ENCODE measurements around the gene WDR31.
A peak's percentile ranks its signal among the peaks of the same experiment; 100 is the strongest.
"Not testable (repeated sequence)": the region's sequence is repeated elsewhere in the genome, so short reads cannot be mapped to it uniquely, and the experiment has no call there.

Gene WDR31

DNA sequence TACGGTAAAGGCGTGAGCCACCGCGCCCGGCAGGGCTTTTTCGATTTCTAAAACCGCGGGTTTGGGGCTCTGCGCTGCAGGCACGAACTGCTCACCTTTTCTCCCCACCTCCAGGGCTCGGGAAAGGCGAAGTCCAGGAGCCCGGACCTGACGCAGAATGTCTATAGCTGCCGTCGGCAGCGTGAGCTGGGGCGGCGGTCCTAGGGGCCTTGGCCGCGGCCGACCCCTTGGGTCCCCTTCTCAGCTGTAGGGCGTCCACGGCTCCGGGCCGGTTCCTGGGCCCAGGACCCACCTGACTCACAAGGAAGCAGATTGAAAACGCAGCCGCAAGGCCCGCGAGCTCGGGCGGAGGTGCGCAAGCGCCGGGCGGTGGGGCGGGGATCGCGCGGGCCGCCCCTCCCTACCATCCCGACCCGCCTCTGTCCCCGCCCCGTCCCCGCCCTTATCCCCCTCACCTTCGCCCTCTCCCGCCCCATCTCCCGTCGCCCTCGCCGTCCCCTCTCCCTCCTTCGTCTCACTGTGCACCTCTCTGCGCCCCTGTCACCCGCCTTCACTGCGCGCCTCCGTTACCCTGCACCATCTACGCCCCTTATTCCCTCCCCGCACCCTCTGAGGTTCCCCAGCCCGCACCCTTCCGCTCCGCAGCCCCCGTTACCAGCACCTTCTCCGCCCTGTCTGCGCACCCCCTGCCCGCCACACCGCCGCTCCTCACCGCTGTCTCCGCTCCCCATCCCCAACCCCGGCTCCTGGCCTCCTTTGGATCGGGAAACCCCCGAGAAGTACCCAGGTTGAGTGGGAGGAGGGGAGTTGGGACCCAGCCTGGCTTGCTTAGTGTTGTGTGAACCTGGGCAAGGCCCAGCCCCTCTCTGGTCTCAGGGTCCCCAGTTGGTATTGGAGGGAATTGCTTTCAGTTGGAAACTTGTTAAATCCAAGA lies 36.8 kb upstream of the WDR31 start, which contains the start of gene HDHD3:
TSS of gene HDHD3 (minus strand) at position 353 of the 934 bp plus-strand sequence. CDS start 2,632 bp downstream, outside the sequence.
- Histone ChIP-seq H3K36me3 (ENCODE audit: control insufficient read depth, low read depth, low read length) (no peaks in the 10 kb centered on the region), H3K27ac (ENCODE audit: low read length) (no peak within 1 kb of the TSS), H3K4me1 (ENCODE audit: control insufficient read depth, low read depth, low read length) (no peaks in the 10 kb centered on the region), H3K27me3 (ENCODE audit: control insufficient read depth, insufficient read depth, low read length) (no peaks in the 10 kb centered on the region), H3K4me3 (ENCODE audit: low read length) (peak within 1 kb of the TSS; percentile 80), H3K9ac (ENCODE audit: low read length) (peak within 1 kb of the TSS; percentile 70), H3K9me3 (ENCODE audit: control insufficient read depth, low read depth, low read length) (no peaks in the 10 kb centered on the region)

DNA sequence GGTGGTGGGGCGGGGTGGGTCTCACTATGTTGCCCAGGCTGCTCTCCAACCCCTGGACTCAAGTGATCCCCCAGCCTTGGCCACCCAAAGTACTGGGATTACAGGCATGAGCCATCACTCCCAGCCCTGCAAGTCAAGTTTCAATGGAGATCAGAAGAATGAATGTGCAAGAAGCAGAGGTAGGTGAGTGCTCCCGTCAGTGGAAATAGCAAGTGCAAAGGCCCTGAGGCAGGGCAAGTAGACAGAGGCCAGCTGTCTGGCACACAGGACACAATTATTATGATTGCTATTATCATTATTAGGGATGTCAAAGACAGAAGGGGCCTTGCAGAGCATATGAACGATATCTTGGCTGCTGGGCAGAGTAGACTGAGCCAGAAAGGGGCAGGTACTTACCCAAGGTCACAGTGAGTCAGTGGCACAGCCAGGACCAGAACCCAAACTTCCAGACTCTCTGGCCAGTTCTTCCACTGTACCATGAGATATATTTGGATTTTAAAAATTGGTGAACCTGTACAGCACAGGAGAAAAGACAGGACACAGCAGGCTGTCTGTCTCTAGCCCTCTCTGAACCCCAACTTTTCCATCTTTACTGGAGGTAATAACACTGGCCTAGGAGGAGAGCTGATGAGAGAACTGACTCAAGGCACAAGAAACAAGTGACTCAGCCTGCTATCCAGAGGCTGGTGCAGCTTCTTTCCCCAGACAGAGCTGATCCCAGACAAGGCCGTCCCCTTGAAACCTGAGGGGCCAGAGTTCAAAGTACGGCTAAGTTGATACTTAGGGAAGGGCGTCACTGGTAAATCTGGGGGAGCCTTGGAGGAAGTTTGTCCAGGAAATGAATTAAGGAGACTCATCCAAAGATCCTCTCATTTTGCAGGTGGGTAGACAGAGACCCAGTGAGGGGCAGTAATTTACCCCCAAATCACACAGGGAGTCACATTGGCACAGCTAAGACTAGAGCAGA lies 35.3 kb upstream of the WDR31 start:
- Histone ChIP-seq H3K4me3 (ENCODE audit: low read length) (no peak overlapping the region), H3K27ac (ENCODE audit: low read length) (no peak overlapping the region), H3K27me3 (ENCODE audit: control insufficient read depth, insufficient read depth, low read length) (no peaks in the 10 kb centered on the region), H3K4me1 (ENCODE audit: control insufficient read depth, low read depth, low read length) (no peaks in the 10 kb centered on the region), H3K36me3 (ENCODE audit: control insufficient read depth, low read depth, low read length) (no peaks in the 10 kb centered on the region), H3K9ac (ENCODE audit: low read length) (no peak overlapping the region), H3K9me3 (ENCODE audit: control insufficient read depth, low read depth, low read length) (no peaks in the 10 kb centered on the region)

DNA sequence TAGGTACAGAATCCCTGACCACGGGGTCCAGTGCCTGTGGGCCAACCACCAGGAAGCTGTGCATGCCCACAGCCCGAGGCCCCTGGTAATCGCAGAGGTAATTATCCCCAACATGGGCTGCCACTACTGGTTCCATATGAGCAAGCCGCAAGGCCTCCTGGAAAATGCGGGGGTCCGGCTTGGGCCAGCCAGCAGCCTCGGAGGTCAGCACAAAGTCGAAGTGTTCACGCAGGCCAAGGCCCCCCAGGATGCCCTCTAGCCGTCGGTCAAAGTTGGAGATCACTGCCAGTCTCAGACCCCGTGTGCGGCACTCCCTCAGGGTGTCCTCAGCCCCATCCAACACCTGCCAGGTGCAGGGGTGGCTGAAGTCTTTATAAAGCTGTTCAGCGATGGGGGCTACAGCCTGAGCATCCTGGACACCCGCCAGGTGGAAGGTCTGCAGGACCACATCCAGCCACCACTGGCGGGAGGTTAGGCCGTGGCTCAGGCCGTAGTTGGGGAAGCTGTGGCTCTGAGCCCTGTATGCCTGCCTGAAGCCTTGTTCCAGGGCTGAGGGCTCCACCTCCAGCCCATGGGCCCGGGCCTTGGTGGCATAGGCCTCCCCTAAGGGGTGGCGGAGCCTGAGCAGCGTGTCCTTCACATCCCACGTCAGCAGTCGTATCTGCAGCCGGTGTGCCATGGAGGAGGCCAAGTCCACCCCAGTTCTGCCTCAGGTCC lies 33.8 kb upstream of the WDR31 start:
- no peaks in the 10 kb centered on the region for H3K27me3 ChIP-seq (ENCODE audit: control insufficient read depth, insufficient read depth, low read length)
- no peaks in the 10 kb centered on the region for H3K4me1 ChIP-seq (ENCODE audit: control insufficient read depth, low read depth, low read length)
- H3K9ac ChIP-seq (ENCODE audit: low read length): no peak overlapping the region
- no peak overlapping the region for H3K4me3 ChIP-seq (ENCODE audit: low read length)
- no peaks in the 10 kb centered on the region for H3K36me3 ChIP-seq (ENCODE audit: control insufficient read depth, low read depth, low read length)
- no peak overlapping the region for H3K27ac ChIP-seq (ENCODE audit: low read length)
- no peaks in the 10 kb centered on the region for H3K9me3 ChIP-seq (ENCODE audit: control insufficient read depth, low read depth, low read length)

DNA sequence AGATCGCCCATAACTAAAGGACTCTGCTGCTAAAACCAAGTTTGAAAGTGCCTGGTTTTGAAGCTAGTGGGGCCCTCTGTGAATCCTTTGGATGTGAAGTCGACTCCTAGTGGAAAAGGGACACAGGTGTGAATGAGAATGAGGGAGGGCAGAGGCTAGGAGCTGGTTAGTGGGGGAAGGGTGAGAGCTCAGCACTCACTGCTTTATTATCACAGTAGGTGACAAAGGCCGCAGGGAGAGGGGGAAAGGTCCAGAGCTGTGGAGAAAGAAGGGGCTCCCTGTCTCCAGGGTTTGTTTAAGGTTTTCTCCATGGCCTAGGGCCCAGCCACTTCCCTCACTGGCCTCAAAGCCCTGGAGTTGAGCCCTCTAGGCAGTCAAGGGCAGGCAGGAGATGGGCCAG lies 33.2 kb upstream of the WDR31 start:
- no peaks in the 10 kb centered on the region for H3K27me3 ChIP-seq (ENCODE audit: control insufficient read depth, insufficient read depth, low read length)
- H3K4me1 ChIP-seq (ENCODE audit: control insufficient read depth, low read depth, low read length): no peaks in the 10 kb centered on the region
- no peak overlapping the region for H3K9ac ChIP-seq (ENCODE audit: low read length)
- H3K36me3 ChIP-seq (ENCODE audit: control insufficient read depth, low read depth, low read length): no peaks in the 10 kb centered on the region
- H3K9me3 ChIP-seq (ENCODE audit: control insufficient read depth, low read depth, low read length): no peaks in the 10 kb centered on the region
- H3K27ac ChIP-seq (ENCODE audit: low read length): no peak overlapping the region
- no peak overlapping the region for H3K4me3 ChIP-seq (ENCODE audit: low read length)

DNA sequence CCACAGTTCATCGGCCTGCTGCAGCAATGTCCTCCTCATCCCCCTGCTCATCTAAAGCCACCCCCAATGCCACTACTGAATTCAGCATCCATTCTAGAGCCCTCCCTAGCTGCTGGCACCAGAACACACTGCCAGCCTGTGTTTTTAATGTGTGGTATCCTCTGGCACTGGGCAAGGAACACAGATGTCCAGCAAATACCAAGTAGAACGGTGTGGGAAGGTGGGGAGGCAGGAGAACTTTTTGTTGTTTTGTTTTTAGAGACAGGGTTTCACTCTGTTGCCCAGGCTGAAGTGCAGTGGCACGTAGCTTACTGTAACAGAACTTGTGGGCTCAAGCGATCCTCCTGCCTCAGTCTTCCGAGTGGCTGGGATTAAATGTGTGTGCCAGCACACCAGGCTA lies 32.0 kb upstream of the WDR31 start:
- no peaks in the 10 kb centered on the region for H3K27me3 ChIP-seq (ENCODE audit: control insufficient read depth, insufficient read depth, low read length)

DNA sequence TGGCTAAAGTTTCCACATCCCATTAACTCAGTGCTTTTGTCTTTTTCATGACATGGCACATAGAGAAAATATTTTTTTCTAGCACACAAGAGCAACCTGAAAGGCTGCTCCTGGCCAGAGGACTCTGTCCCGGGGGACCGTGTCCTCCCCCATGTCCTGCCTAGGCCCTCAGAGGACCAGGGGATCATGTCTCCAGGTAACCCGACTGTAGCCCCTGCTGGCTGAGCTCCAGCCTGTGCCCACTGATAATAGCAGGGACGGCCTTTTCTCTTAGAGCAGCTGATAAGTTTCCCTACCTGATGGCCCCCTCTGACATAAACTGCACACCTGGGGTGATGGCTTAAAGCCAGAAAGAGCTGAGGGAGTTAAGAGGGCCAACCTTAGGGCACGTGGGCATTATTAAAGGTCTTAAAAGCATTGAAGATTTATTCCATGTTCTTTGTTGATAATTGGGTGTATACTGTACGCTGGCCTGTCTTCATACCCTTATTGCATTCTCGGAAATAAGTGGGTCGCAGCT lies 30.8 kb upstream of the WDR31 start:
- Histone ChIP-seq H3K27me3 (ENCODE audit: control insufficient read depth, insufficient read depth, low read length) (no peaks in the 10 kb centered on the region), H3K9me3 (ENCODE audit: control insufficient read depth, low read depth, low read length) (no peaks in the 10 kb centered on the region), H3K36me3 (ENCODE audit: control insufficient read depth, low read depth, low read length) (no peaks in the 10 kb centered on the region), H3K4me1 (ENCODE audit: control insufficient read depth, low read depth, low read length) (no peaks in the 10 kb centered on the region), H3K9ac (ENCODE audit: low read length) (no peak overlapping the region), H3K4me3 (ENCODE audit: low read length) (no peak overlapping the region), H3K27ac (ENCODE audit: low read length) (no peak overlapping the region)

More for the DNA sequence above, 32.0 kb upstream of the WDR31 start:
- Histone ChIP-seq H3K4me3 (ENCODE audit: low read length) (no peak overlapping the region), H3K9ac (ENCODE audit: low read length) (no peak overlapping the region), H3K9me3 (ENCODE audit: control insufficient read depth, low read depth, low read length) (no peaks in the 10 kb centered on the region), H3K36me3 (ENCODE audit: control insufficient read depth, low read depth, low read length) (no peaks in the 10 kb centered on the region), H3K27ac (ENCODE audit: low read length) (no peak overlapping the region), H3K4me1 (ENCODE audit: control insufficient read depth, low read depth, low read length) (no peaks in the 10 kb centered on the region)

DNA sequence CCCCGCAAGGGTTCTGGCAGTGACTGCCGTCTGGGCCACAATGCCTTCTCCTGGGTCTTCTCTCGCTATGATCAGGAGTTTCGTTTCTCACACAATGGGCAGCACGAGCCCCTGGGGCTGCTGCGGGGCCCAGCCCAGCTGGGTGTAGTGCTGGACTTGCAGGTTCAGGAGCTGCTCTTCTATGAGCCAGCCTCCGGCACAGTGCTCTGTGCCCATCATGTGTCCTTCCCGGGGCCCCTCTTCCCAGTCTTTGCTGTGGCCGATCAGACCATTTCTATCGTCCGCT lies 29.7 kb upstream of the WDR31 start:
- Histone ChIP-seq H3K27me3 (ENCODE audit: control insufficient read depth, insufficient read depth, low read length) (no peaks in the 10 kb centered on the region), H3K4me3 (ENCODE audit: low read length) (no peak overlapping the region), H3K4me1 (ENCODE audit: control insufficient read depth, low read depth, low read length) (no peaks in the 10 kb centered on the region), H3K9ac (ENCODE audit: low read length) (no peak overlapping the region), H3K9me3 (ENCODE audit: control insufficient read depth, low read depth, low read length) (no peaks in the 10 kb centered on the region), H3K27ac (ENCODE audit: low read length) (no peak overlapping the region), H3K36me3 (ENCODE audit: control insufficient read depth, low read depth, low read length) (no peaks in the 10 kb centered on the region)

DNA sequence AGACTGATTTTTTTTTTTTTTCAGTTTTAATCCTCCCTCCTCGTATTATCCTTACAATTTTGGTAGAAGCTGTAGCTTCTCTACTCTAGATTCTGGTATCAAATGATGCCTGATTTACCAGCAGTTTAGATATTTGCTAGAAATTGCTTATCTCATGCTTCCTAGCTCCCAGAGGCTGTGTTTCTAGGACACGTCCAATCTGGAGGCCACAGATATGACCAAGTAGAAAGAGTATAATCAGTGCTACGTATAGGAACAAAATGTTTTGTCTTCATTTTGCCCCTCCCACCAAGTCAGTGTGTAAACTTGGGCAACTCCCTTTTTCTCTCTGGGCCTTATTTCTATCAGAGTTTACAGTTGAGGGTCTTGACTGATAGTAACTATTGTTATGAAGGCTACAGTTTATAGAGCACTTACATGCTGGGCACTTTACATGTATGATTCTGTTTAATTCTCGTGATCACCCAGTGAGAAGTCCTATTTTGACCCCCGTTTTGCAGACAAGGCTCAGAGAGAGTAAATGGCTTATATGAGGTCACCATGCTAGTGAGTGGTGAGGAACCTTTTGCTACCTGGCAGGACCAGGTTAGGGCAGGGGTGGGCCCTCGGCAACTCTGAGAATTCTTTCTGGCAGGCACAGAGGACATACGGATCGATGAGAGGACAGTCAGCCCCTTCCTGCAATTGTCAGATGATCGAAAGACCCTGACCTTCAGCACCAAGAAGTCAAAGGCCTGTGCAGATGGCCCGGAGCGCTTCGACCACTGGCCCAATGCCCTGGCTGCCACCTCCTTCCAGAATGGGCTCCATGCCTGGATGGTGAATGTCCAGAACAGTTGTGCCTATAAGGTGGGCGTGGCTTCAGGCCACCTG lies 29.1 kb upstream of the WDR31 start:
- H3K4me1 ChIP-seq (ENCODE audit: control insufficient read depth, low read depth, low read length): no peaks in the 10 kb centered on the region
- H3K9me3 ChIP-seq (ENCODE audit: control insufficient read depth, low read depth, low read length): no peaks in the 10 kb centered on the region
- no peak overlapping the region for H3K27ac ChIP-seq (ENCODE audit: low read length)
- H3K4me3 ChIP-seq (ENCODE audit: low read length): no peak overlapping the region
- H3K9ac ChIP-seq (ENCODE audit: low read length): no peak overlapping the region
- H3K36me3 ChIP-seq (ENCODE audit: control insufficient read depth, low read depth, low read length): no peaks in the 10 kb centered on the region
- no peaks in the 10 kb centered on the region for H3K27me3 ChIP-seq (ENCODE audit: control insufficient read depth, insufficient read depth, low read length)

DNA sequence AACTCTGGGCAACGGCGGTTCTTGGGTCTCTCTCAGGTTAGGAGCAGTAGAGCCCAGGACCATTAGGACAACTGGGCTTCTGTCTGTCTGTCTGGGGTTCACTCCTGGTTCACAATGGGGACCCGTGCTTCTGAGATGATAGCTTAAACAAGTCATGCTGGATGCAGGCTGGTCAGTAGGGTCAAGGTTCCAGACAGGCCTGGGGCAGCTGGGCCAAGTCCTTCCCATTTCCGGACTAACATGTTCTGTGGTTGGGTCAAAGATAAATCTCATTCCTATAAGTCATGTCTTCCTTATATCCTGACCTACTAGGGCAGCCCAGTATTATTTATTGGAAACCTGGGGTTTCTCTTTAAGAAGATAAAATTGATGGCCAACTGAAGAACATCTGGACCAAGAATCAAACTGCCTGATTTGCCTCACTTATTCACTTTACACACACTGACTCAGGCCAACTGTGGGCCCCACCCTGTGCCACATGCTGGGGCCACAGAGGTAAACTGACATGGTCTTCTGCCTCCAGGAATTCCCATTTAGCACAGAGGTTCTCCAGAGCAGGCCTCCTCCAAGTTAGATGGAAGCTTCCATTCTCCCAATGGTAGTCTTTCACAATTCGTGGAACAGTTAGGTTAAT lies 28.4 kb upstream of the WDR31 start:
- H3K4me3 ChIP-seq (ENCODE audit: low read length): no peak overlapping the region
- H3K27ac ChIP-seq (ENCODE audit: low read length): no peak overlapping the region
- no peak overlapping the region for H3K9ac ChIP-seq (ENCODE audit: low read length)
- no peaks in the 10 kb centered on the region for H3K27me3 ChIP-seq (ENCODE audit: control insufficient read depth, insufficient read depth, low read length)
- H3K4me1 ChIP-seq (ENCODE audit: control insufficient read depth, low read depth, low read length): no peaks in the 10 kb centered on the region
- H3K36me3 ChIP-seq (ENCODE audit: control insufficient read depth, low read depth, low read length): no peaks in the 10 kb centered on the region
- no peaks in the 10 kb centered on the region for H3K9me3 ChIP-seq (ENCODE audit: control insufficient read depth, low read depth, low read length)

DNA sequence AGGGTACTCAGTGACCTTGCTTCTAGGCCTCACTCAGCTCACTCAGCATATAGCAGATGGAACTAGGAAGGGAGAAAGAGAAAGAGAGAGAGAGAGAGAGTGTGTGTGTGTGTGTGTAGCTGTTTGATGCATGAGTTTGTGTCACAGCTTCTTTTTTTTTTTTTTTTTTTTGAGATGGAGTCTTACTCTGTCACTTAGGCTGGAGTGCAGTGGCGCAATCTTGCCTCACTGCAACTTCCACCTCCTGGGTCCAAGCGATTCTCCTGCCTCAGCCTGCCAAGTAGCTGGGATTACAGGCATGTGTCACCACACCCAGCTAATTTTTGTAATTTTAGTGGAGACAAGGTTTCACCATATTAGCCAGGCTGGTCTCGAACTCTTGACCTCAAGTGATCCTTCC lies 25.6 kb upstream of the WDR31 start:
- H3K4me1 ChIP-seq (ENCODE audit: control insufficient read depth, low read depth, low read length); H3K27me3 ChIP-seq (ENCODE audit: control insufficient read depth, insufficient read depth, low read length); H3K36me3 ChIP-seq (ENCODE audit: control insufficient read depth, low read depth, low read length); H3K4me3 ChIP-seq (ENCODE audit: low read length); H3K9ac ChIP-seq (ENCODE audit: low read length); H3K9me3 ChIP-seq (ENCODE audit: control insufficient read depth, low read depth, low read length); H3K27ac ChIP-seq (ENCODE audit: low read length): not testable (repeated sequence)
